Esophagus (tissue), 2 donors: ENCODE data around the gene NMNAT3. TPM values are rescaled to one million over a fixed set of nuclear protein-coding genes. Genes with fewer than 3 reads are reported as not detected.

Source experiments
- H3K27ac ChIP-seq, 2 donors: one replicate each; pipeline ENCODE4 v1.5.1; 2013; ENCODE audit warnings: low read depth in 2 of 2, mild to moderate bottlenecking in 2 of 2, inconsistent platforms in 1 of 2, low read length in 1 of 2, moderate library complexity in 1 of 2
- H3K27me3 ChIP-seq, 2 donors: one replicate each; pipeline ENCODE4 v1.6.1; 2013; ENCODE audit warnings: low read length in 2 of 2, control low read depth in 1 of 2, mild to moderate bottlenecking in 1 of 2; ENCODE audit not compliant: insufficient read depth in 2 of 2, control insufficient read depth in 1 of 2
- H3K36me3 ChIP-seq, 2 donors: one replicate each; pipeline ENCODE4 v1.6.1; 2013; ENCODE audit warnings: low read length in 1 of 2; ENCODE audit not compliant: control insufficient read depth in 2 of 2, insufficient read depth in 2 of 2
- H3K4me1 ChIP-seq, 2 donors: one replicate each; pipeline ENCODE4 v1.6.1; 2013; ENCODE audit warnings: low read length in 1 of 2; ENCODE audit not compliant: control insufficient read depth in 2 of 2, insufficient read depth in 2 of 2
- H3K4me3 ChIP-seq, 2 donors: one replicate each; pipeline ENCODE4 v1.5.1; 2013; ENCODE audit warnings: low read length in 2 of 2, mild to moderate bottlenecking in 2 of 2, low read depth in 1 of 2, moderate library complexity in 1 of 2
- H3K9me3 ChIP-seq, 2 donors: one replicate each; pipeline ENCODE4 v1.6.1; 2013; ENCODE audit warnings: mild to moderate bottlenecking in 2 of 2, low read depth in 1 of 2, low read length in 1 of 2, moderate library complexity in 1 of 2; ENCODE audit not compliant: control insufficient read depth in 2 of 2, insufficient read depth in 1 of 2
- WGBS, 2 donors: extraction: QIAGEN DNeasy Blood & Tissue Kit; methylation state at CpG; one replicate each; pipeline ENCODE4 v1.1.7; 2013; 5-methylcytosine and 5-hydroxymethylcytosine counted together
- polyA plus RNA-seq, 2 donors: library from polyadenylated mRNA; stranded (reverse); fragments of 200-250 nt; gene quantifications; one replicate each; pipeline ENCODE4 v1.2.3, GENCODE V29; 2013
- donor health status: healthy with polysubstance abuse.
- donor health status: Bipolar disorder and iron deficiency.

Gene NMNAT3
- polyA plus RNA-seq, 2 donors: 2.1 to 4.6 TPM

GRCh38 chr3:139679220-139679775, 1.5 kb upstream of the NMNAT3 start:
- no peak overlapping the region for H3K4me3 ChIP-seq
- H3K27ac ChIP-seq: no peak overlapping the region
- H3K27me3 ChIP-seq: no peaks in the 10 kb centered on the region
- H3K36me3 ChIP-seq: no peaks in the 10 kb centered on the region
- 85 to 94% methylated on average over 5 of the region's 5 CpGs for WGBS, 2 donors
- H3K9me3 ChIP-seq: no peaks in the 10 kb centered on the region
- H3K4me1 ChIP-seq: no peaks in the 10 kb centered on the region

- Histone ChIP-seq H3K4me1 (no peaks in the 10 kb centered on the region), H3K4me3 (peak overlapping the region; percentile 64 to 80), H3K27ac (no peak overlapping the region), H3K27me3 (no peaks in the 10 kb centered on the region), H3K36me3 (no peaks in the 10 kb centered on the region), H3K9me3 (no peaks in the 10 kb centered on the region)
- WGBS, 2 donors: 49 to 52% methylated on average over 10 of the region's 10 CpGs
These were observed 962 bp downstream of the NMNAT3 start for GRCh38 chr3:139676632-139677387.

GRCh38 chr3:139676108-139676507, 1.7 kb downstream of the NMNAT3 start:
- H3K36me3 ChIP-seq: no peaks in the 10 kb centered on the region
- H3K4me3 ChIP-seq: no peak overlapping the region
- H3K27ac ChIP-seq: no peak overlapping the region
- H3K9me3 ChIP-seq: no peaks in the 10 kb centered on the region
- 79 to 81% methylated on average over 1 of the region's 1 CpG for WGBS, 2 donors
- H3K27me3 ChIP-seq: no peaks in the 10 kb centered on the region
- no peaks in the 10 kb centered on the region for H3K4me1 ChIP-seq

GRCh38 chr3:139675327-139675726, 2.4 kb downstream of the NMNAT3 start:
- Histone ChIP-seq H3K27me3 (no peaks in the 10 kb centered on the region), H3K36me3 (no peaks in the 10 kb centered on the region), H3K27ac (no peak overlapping the region), H3K4me1 (no peaks in the 10 kb centered on the region), H3K9me3 (no peaks in the 10 kb centered on the region), H3K4me3 (no peak overlapping the region)
- 95 to 98% methylated on average over 2 of the region's 2 CpGs for WGBS, 2 donors

GRCh38 chr3:139674571-139675260, 3.1 kb downstream of the NMNAT3 start:
- H3K4me1 ChIP-seq: no peaks in the 10 kb centered on the region
- WGBS, 2 donors: 65 to 70% methylated on average over 6 of the region's 6 CpGs

GRCh38 chr3:139672884-139673283, 4.9 kb downstream of the NMNAT3 start:
- whole genome bisulfite sequencing, 2 donors: 88 to 90% methylated on average over 4 of the region's 4 CpGs
- H3K27me3 ChIP-seq: no peaks in the 10 kb centered on the region
- no peaks in the 10 kb centered on the region for H3K4me1 ChIP-seq
- H3K36me3 ChIP-seq: no peaks in the 10 kb centered on the region
- H3K9me3 ChIP-seq: no peaks in the 10 kb centered on the region
- no peak overlapping the region for H3K27ac ChIP-seq
- H3K4me3 ChIP-seq: no peak overlapping the region

More at GRCh38 chr3:139674571-139675260, 3.1 kb downstream of the NMNAT3 start:
- H3K36me3 ChIP-seq: no peaks in the 10 kb centered on the region
- H3K4me3 ChIP-seq: no peak overlapping the region
- H3K9me3 ChIP-seq: no peaks in the 10 kb centered on the region
- no peaks in the 10 kb centered on the region for H3K27me3 ChIP-seq
- H3K27ac ChIP-seq: no peak overlapping the region

- WGBS, 2 donors: 75 to 83% methylated on average over 7 of the region's 7 CpGs
- Histone ChIP-seq H3K27me3 (no peaks in the 10 kb centered on the region), H3K9me3 (no peaks in the 10 kb centered on the region), H3K36me3 (no peaks in the 10 kb centered on the region), H3K4me3 (no peak overlapping the region), H3K27ac (no peak overlapping the region), H3K4me1 (no peaks in the 10 kb centered on the region)
These were observed 5.7 kb downstream of the NMNAT3 start for GRCh38 chr3:139671863-139672646.

GRCh38 chr3:139671107-139671506, 6.7 kb downstream of the NMNAT3 start:
- Histone ChIP-seq H3K27me3 (no peaks in the 10 kb centered on the region), H3K4me1 (no peaks in the 10 kb centered on the region), H3K9me3 (no peaks in the 10 kb centered on the region), H3K4me3 (no peak overlapping the region), H3K36me3 (no peaks in the 10 kb centered on the region), H3K27ac (no peak overlapping the region)
- WGBS, 2 donors: 79 to 80% methylated on average over 2 of the region's 2 CpGs

- no peak overlapping the region for H3K27ac ChIP-seq
- H3K4me3 ChIP-seq: no peak overlapping the region
- no peaks in the 10 kb centered on the region for H3K27me3 ChIP-seq
- H3K9me3 ChIP-seq: no peaks in the 10 kb centered on the region
- 91 to 94% methylated on average over 4 of the region's 4 CpGs for WGBS, 2 donors
- peaks cover 0 to 2% of the 10 kb centered on the region in 2 donors for H3K36me3 ChIP-seq
- H3K4me1 ChIP-seq: no peaks in the 10 kb centered on the region
These were observed 7.6 kb downstream of the NMNAT3 start for GRCh38 chr3:139670196-139670595.
